Vagina (tissue), 2 donors: ENCODE measurements around the gene PARVG.

ENCODE experiments used
- POLR2AphosphoS5 ChIP-seq, 2 donors: sonication (generic); formaldehyde crosslinking; IDR thresholded peaks; one replicate each; pipeline ENCODE4 v1.9.0; 2017; ENCODE audit warnings: antibody characterized with exemption in 2 of 2, mild to moderate bottlenecking in 2 of 2, low read depth in 1 of 2; ENCODE audit not compliant: insufficient read depth in 1 of 2
- TF ChIP-seq, protein P1 (sequence below), 3 experiments: fragments of 450-650 bp in 2 of 3; fragments of 200-600 bp in 1 of 3; sonication (generic) in 1 of 3; IDR thresholded peaks; one replicate each; pipeline ENCODE4 v1.5.1; 2017 to 2019; ENCODE audit warnings: antibody characterized with exemption in 3 of 3, mild to moderate bottlenecking in 2 of 3, moderate library complexity in 2 of 3

- no peak for TF ChIP-seq POLR2AphosphoS5 (IDR thresholded peaks at IDR 0.05; ENCODE audit: insufficient read depth in 1 of 2, low read depth in 1 of 2)
- TF ChIP-seq, protein P1, sequence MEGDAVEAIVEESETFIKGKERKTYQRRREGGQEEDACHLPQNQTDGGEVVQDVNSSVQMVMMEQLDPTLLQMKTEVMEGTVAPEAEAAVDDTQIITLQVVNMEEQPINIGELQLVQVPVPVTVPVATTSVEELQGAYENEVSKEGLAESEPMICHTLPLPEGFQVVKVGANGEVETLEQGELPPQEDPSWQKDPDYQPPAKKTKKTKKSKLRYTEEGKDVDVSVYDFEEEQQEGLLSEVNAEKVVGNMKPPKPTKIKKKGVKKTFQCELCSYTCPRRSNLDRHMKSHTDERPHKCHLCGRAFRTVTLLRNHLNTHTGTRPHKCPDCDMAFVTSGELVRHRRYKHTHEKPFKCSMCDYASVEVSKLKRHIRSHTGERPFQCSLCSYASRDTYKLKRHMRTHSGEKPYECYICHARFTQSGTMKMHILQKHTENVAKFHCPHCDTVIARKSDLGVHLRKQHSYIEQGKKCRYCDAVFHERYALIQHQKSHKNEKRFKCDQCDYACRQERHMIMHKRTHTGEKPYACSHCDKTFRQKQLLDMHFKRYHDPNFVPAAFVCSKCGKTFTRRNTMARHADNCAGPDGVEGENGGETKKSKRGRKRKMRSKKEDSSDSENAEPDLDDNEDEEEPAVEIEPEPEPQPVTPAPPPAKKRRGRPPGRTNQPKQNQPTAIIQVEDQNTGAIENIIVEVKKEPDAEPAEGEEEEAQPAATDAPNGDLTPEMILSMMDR (IDR thresholded peaks at IDR 0.05): no peak
Observed at GRCh38 chr22:44170470-44170869, 10.3 kb upstream of the PARVG start.
